NCI-H187 treated with DMSO at 0.1 percent for 48 hours (cell line): ENCODE data around the gene MRPL43.

ENCODE experiments used
- DNase-seq: peaks from one replicate; lab custom pipeline; 2025; lab: John Stamatoyannopoulos, UW

MRPL43 gene

DNA sequence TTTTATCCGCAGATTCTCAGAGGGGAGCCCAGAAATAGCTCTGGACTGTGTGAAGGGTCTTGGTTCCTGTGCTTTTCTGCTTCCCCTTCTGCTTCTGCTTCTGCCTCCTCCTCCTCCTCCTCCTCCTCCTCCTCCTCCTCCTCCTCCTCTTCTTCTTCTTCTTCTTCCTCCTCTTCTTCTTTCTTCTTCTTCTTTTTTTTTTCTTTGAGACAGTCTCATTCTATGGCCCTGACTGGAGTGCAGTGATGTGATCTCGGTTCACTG lies 32.1 kb upstream of the MRPL43 start:
- DNase-seq = no peak

DNA sequence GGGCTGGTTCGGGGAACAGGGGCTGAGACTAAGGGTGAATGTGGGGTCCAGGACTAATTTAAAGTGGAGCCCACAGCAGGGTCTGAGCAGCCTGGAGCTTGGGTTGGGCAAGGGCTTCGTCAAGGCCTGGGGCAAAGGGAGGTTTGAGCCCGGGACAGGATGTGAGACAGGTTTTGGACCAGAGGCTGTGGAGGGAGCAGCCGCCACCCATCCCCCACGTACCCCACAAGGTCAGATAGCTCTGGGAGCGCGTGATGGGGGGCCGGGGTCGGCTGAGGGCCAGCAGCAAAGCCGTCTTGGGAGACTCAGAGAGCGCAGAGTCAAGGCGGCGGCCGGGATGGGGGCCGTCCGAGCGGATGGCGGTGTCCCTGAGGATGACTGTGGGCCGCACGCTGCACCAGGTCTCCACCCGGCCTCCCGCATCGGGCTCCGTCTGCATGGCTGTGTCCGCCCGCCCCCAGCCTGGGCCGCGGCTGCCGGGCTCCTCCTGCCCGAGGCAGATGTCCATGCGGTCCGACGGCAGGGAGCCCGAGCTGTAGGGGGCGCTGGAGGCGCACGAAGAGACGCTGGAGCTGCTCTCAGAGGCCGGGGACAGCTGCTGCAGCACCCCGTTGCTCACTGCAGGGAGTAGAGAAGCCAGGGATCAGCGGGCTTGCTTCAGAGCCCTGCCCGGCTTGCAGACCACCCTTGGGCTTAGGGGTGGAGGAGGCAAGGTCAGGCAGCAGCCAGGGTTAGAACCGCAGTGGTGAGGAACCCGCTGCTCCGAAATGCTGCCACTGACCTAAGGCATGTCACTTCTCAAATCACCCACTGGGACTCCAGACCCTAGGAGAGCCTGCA lies 31.5 kb upstream of the MRPL43 start:
- DNase-seq = no peak

DNA sequence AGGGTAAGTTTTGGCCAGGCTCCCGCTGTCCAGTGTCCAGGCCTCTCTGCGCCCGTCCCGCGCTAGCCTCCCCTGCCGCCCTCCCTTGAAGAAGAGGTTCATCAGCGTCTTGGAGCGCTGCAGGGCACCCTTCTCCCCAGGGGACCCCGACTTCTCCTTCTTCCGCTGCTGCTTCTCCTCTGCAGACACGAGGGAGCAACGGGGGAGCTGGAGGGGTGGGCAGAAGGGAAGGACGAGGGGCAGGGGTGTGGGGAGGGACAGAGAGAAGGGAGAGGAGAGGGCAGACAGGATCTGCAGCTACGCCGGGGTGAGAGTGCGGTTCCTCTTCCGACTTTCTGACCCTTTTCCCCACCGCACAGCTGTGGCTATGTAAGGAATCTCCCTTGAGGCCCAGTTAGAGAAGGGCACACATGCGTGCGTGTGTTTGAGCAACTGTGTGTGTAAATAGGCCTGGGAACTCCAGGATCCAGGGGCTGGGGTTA lies 30.9 kb upstream of the MRPL43 start:
- DNase-seq = no peak

DNA sequence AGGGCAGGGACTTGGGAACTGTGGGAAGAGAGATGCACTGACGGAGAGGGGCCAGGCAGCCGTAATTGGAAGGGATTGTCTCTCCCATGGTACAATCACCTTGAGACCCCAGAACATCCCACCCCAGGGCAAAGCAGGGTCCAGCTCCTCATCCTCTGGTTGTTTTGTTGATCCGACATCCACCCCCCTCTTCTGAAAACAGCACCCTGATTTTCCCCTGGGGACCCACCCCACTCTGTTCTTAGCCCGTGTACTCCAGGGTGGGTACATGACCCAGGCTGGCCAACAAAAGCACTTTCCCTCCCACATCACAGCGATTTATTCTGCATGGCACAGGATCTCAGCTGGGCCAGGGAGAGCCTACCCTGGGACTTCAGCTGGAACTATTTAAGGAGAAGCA lies 29.5 kb upstream of the MRPL43 start:
- no peak for DNase-seq

DNA sequence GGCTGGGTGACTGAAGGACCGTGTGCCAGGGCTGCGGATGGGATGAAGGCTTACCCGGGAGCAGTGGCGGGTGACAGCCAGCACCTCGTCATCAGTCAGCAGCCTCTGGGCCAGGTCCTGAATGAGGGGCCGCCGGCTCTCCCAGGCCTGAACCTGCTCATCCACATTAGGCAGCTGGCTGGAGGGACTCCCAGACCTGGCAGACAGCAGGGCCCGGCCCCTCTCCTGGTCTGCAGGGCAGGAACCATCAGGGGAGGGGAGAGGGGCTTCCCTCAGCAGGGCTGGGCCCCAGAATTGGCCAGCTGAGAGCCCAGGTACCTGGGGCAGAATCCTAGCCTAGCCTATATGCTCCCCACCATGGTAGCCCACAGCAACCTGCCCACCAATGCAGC lies 28.3 kb upstream of the MRPL43 start:
- DNase-seq = no peak

DNA sequence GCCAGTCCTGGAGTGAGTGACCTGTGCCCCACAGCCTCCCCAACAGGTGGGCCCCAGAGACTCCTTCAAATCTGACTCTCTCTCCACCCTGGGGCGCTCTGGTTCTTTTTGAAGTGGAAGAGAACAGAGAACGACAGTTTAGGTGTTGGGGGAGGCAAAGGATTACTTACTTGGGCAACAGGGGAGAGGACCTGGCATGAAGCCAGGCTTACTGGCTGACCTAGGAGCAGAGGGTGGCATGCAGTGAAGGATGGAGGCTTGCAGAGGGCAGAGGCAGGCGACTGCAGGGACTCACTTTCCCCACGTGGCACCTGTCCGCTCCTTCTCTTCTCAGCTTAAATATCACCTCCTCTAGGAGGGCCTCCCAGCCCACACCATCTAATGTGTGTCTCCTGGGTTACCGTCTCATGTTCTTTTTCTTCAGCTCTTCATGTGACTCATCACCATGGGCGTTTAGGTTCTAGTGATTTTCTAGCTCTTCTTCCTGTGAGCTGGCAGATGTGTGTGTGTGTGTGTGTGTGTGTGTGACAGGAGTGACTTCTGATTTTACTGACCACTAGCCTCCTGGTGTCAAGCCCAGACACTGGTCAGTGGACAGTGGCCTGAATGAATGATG lies 27.8 kb upstream of the MRPL43 start:
- DNase-seq = no peak

DNA sequence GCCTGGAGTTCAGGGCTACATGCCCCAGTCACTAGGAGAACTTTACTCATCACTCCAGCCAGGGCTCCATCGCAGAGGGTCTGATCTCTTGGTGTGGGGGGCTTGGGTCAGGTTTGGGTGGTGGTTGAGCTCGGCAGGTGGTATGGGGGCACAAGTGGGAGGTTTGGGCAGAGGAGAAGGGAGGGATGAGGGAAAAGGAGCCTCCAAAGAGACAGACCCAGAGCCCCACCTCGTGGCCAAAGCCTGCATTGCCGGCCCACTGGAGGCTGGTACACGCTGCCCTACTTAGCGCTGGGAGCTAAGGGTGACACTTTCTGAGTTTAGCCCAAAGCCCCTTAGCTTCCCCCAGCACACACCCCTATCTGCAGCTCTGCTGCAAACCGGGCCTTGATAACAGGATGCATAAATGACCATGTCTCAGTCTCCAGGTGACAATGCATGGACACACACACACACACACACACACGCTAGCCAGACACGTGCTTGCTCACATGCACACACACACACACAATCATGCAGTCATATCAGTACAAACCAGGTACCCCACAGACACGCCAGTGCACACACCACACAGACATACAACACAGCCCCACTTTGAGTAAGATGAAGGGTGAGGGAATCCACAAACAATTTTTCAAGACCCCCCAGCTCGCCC lies 27.1 kb upstream of the MRPL43 start:
- DNase-seq = no peak

DNA sequence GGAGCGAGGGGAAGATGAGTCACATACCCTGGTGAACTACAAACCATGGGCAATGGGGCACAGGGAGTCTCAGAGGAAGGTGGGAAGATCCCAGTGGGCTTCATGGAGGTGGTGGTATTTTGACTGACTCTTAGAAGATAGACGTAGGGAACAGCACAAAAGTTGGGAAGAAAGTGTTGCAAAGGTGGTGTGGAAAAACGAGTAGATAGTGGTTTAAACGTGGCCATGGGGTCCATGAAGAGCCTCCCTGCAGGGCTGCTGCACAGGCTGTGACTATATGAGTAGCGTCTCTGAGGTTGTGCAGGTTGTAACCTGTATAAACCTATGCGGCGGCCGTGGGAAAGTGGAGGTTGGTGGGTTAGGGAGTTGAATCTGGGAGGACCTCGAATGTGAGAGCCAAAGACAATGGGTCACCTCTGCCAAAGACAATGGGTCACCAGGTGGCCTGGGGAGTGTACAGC lies 26.1 kb upstream of the MRPL43 start:
- DNase-seq = no peak

DNA sequence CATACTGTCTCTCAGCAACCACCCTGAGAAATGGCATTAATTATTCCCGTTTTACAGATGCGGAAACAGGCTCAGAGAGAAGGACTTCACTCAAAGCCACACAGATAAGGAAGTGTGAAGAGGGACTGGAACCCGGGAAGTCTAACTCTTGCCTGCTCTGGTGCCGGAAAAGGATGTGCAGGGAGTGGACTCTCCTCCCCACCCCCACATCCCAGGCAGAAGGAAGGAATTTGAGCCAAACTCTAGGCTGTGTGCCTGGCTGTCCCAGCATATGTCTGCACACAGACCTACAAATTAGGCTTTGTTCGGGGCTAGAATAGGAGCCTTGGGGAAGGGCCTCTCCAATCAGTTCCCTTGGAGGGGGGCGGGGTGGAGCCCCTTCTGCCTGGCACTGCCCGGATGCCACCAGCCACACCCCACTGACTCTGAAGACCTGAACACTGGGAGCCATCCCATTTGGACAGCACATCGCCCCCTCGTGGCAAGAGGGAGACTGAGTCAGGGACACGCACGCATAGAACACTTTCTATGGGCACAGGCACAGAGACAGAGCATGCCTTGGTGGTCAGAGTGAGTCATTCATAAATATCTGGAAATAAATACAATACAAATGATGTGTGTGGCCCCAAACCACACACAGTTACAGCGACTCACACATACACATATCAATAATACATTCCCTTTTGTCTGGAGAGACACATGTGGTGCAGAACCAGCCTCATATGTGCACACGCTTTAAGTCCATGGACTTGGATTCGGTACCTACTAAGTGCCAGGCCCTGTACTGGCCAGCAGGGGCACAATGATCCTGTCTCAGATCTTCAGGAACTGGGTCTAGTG lies 25.4 kb upstream of the MRPL43 start:
- DNase-seq = peak; percentile 34

DNA sequence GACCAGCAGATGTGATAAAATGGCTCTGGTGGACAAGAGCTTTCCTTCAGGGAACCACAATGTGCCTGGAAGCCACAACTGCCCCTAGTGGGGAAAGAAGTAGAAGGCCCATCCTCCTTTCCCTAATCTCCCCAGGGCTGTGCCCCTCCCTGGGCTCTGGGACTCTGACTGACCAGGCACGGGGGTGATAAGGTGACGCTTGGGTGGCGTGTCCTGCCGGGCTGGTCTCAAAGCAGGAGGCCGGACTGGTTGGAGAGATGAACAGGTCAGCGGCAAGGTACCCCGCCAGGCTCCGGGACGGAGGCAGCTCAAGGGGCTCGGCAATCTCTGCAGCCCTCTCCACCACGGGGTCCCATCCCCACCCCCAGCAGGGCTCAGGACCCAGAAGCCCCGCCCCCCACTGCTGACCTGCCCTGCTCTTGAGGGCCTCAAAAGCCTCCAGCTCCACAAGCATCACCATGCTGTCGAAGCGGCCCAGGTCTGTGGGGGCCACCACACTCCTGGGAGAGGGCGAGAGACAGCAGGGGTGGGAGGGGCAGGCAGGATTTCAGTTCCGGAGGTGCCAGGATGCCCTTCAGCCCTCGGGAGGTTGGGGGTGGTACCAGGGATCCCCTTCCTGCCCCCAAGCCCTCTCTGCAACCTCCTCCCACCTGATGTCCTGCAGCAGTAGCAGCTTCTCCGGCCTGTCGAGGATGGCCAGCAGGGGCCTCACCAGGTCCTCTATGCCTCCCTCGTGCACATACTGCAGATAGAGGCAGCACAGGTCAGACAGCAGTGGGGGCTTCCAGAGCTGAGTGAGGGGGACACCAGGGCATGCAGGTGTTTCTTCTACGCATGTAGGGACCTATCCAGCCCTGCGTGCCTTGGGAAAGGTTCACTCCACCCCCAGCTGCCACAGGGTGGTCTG lies 24.5 kb upstream of the MRPL43 start:
- DNase-seq = no peak

DNA sequence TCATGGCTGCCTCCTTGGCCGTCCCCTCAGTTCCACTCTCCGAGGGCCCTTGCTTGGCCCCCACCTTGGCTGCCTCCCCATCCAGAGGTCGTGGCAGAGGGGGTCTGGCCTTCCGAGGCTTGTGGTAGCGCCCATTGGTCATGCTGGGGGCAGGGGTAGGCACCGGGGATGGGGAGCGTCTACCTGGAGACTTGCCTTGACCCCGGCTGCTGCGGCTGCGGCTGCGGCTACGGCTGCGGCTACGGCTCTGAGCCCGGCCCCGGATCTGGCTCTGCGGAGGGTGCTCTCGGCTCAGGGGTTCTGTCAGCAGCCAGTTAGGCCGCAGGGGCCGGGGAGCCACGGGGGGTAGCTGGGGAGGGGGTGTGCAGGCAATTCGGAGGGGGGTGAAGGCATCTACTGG lies 23.0 kb upstream of the MRPL43 start:
- DNase-seq = no peak

DNA sequence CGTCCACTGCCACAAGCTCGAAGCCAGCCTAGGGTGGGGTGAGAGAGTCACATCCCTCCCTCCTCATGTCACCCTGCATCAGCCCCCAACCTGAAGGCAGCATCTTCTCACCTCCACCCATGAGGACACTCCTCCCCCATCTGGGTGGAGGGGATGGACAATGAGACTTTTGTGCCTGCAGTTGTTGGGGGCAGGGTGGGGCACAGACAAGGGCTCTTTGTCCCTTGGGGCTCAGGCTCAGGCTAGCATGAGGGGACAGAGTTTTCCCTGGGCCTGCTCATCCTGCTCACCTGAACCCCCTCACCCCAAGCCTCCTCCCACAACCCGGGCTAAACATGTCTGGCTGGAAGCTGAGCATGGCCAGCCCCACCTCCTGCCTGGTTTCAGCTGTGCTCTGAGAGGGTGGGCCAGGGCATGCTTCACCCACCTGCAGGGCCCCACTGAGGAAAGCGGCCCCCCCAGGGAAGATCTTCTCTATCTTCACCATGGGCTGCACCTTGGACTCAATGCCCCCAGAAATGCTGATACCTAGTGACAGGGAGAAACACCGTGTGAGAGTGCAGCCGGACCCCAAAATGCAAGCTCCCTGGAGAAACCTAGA lies 21.6 kb upstream of the MRPL43 start:
- no peak for DNase-seq

DNA sequence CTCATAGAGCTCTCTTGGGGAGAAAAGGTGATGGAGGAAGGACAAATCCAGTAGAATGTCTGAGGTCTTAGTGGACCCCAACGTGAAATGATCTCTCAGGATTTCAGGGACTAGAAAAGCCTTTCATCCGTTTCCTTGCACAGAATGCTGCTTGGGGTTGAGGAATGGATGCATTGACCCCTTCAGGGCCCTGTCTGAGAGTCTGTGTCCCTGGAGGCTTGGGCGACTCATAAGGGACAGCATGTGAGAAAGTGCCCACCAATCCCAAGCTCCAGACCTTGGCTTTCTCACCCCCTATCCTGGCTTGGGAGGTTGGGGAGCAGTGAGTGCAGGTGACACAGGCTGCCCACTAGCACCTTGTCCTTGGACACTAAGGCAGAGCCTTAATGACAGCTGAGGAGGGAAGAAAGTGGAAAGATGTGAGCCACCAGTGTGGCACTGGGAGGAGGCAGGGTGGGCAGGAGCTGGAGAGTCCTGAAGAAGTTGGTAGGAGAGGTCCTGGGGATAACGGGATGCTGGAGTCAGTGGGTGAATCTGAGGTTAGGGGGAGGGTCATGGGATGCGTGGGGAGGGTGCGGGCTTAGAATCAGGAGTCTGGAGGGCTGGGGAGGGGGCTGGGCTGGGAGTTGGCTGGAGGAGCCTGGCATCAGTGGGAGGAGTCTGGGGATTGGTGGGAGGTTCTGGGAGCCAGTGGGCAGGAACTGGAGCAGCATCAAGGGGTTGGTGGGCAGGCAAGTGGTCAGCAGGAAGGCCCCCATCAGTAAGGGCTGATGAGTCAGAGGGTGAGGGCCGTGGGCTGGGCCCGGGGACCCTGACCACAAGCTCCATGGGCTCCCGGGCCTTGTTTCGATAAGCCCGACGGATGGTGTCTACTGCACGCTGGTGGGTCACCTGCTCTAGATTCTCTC lies 20.9 kb upstream of the MRPL43 start:
- no peak for DNase-seq

DNA sequence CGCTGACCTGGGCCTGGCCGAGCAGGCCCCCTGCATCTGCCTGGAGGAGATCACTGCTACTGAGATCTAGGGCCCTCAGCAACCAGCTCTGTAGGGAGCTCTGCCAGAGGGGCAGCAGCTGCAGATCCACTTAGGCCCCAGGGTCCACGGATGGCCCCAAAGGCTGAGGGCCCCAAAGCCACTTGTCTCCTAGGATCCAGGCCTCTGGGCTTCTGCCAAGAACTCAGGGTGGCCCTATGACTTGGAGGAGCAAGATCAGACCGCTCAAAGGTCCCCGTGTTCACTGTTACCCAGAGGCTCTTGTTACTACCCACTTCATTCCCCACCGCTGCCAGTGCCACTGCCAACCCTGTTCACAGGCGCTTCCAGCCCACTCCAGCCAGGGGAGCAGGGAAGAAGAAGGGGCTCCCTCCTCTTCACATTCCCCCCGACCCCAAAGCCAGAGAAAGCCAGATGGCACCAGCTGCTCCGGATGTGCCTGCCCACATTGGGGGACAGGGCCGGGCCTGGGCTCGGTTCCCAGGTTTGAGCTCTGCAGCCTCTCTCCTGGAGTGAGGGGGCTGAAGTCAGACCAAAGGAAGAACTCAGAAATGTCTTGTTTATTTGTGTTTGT lies 19.9 kb upstream of the MRPL43 start:
- no peak for DNase-seq

DNA sequence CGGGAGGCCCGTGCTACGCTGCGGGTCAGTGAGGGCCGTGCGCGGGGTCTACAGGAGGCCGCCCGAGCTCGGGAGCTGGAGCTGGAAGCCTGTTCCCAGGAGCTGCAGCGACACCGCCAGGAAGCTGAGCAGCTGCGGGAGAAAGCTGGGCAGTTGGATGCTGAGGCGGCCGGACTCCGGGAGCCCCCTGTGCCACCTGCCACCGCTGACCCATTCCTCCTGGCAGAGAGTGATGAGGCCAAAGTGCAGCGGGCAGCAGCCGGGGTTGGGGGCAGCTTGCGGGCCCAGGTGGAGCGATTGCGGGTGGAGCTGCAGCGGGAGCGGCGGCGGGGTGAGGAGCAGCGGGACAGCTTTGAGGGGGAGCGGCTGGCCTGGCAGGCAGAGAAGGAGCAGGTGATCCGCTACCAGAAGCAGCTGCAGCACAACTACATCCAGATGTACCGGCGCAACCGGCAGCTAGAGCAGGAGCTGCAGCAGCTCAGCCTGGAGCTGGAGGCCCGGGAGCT lies 19.3 kb upstream of the MRPL43 start:
- no peak for DNase-seq

DNA sequence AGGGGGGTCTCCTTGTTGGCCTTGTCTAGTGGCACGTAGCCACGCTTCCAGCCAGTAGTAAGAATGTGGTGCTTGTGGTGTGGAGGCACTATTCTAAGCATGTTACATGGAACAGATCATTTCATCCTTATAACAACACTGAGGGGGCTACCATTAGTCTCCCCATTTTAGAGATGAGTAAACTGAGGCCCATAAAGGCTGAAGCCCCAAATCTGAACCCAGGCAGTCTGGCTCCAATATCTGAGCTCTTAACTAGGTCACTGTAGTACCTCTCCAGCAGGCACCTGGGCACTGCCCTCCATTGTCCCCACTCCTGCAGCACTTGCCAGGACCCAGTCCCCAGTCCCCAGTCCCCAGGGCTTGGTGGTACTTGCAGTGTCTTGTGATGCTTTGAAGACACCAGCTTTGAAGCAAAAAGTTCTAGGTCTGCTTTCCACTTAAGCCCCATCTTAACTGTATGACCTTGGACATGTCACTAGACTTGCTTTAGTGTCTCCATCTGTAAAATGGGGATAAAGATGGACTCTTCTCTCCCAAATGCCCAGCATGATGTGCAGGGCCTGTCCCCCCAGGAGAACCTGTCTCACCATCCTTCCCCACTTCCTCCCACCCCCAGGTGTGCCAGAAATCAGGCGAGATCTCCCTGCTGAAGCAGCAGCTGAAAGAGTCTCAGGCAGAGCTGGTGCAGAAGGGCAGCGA lies 18.7 kb upstream of the MRPL43 start:
- no peak for DNase-seq

DNA sequence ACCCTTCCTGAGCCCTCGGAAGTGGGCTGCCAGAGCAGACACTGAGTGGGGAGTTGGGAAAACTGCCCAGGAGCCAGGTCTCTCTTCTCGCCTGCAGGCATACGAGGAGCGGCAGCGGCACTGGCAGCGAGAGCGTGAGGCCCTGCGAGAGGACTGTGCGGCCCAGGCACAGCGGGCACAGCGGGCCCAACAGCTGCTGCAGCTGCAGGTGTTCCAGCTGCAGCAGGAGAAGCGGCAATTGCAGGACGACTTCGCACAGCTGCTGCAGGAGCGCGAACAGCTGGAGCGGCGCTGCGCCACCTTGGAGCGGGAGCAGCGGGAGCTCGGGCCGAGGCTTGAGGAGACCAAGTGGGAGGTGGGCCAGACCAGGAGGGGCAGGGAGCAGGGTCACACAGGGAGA lies 18.1 kb upstream of the MRPL43 start:
- no peak for DNase-seq

DNA sequence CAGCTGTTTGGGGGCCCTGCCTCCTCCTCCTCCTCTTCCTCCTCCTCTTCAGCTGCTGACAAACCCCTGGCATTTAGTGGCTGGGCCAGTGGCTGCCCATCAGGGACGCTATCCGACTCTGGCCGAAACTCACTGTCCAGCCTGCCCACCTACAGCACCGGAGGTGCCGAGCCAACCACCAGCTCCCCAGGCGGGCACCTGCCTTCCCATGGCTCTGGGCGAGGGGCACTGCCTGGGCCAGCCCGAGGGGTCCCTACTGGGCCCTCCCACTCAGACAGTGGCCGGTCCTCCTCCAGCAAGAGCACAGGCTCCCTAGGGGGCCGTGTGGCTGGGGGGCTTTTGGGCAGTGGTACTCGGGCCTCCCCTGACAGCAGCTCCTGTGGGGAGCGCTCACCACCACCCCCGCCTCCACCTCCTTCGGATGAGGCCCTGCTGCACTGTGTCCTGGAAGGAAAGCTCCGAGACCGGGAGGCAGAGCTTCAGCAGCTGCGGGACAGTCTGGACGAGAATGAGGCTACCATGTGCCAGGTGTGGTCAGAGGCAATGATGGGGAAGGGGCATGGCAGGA lies 16.4 kb upstream of the MRPL43 start:
- DNase-seq = no peak
